ENCODE results near the gene HDGFL2. TPM values are rescaled to one million over a fixed set of nuclear protein-coding genes. Genes with fewer than 3 reads are reported as not detected.
"Not testable (repeated sequence)": the region's sequence is repeated elsewhere in the genome, so short reads cannot be mapped to it uniquely, and the experiment has no call there.

The HDGFL2 gene
- polyA plus RNA-seq, 1 donor from 2014 or later, result 31.9 TPM

GRCh38 chr19:4534836-4535658 is 63.0 kb downstream of the HDGFL2 start, which contains the start of gene PLIN5:
PLIN5 (minus strand) TSS chr19:4535224; CDS start chr19:4534074, 1,150 bp downstream.
- H3K9me3 Mint-ChIP-seq, result peaks cover 0 to under 1% (median 0%) of the 10 kb centered on the region in 3 donors
- H3K4me1 Mint-ChIP-seq, result peaks cover 4 to 12% (median 7%) of the 10 kb centered on the region in 3 donors
- peaks cover 18% of the 10 kb centered on the region for H3K27me3 Mint-ChIP-seq
- no peak within 1 kb of the TSS for H3K27ac Mint-ChIP-seq
- H3K36me3 Mint-ChIP-seq, result no peaks in the 10 kb centered on the region
- peak within 1 kb of the TSS in 2 of 4 donors; percentile 57 to 72 for H3K4me3 Mint-ChIP-seq

GRCh38 chr19:4536798-4537197 is 64.7 kb downstream of the HDGFL2 start:
- H3K27me3 Mint-ChIP-seq, result peaks cover 18% of the 10 kb centered on the region
- no peak overlapping the region for H3K27ac Mint-ChIP-seq
- peaks cover 0 to 2% (median 0%) of the 10 kb centered on the region in 3 donors for H3K9me3 Mint-ChIP-seq
- no peaks in the 10 kb centered on the region for H3K36me3 Mint-ChIP-seq
- peaks cover 7 to 17% (median 15%) of the 10 kb centered on the region in 3 donors for H3K4me1 Mint-ChIP-seq
- no peak overlapping the region for H3K4me3 Mint-ChIP-seq

- Mint-ChIP-seq H3K4me1 (peaks cover 7 to 17% (median 15%) of the 10 kb centered on the region in 3 donors), H3K9me3 (peaks cover 0 to 2% (median 0%) of the 10 kb centered on the region in 3 donors), H3K36me3 (no peaks in the 10 kb centered on the region), H3K27ac (no peak overlapping the region), H3K27me3 (peaks cover 18% of the 10 kb centered on the region), H3K4me3 (no peak overlapping the region)
These were observed 66.0 kb downstream of the HDGFL2 start for GRCh38 chr19:4537953-4538600.

- Mint-ChIP-seq H3K36me3 (no peaks in the 10 kb centered on the region), H3K27me3 (peaks cover 16% of the 10 kb centered on the region), H3K4me3 (no peak overlapping the region), H3K9me3 (peaks cover 0 to 2% (median 0%) of the 10 kb centered on the region in 3 donors), H3K27ac (no peak overlapping the region), H3K4me1 (peaks cover 7 to 14% (median 11%) of the 10 kb centered on the region in 3 donors)
These were observed 66.5 kb downstream of the HDGFL2 start for GRCh38 chr19:4538601-4538954.

- H3K27ac Mint-ChIP-seq, result no peak overlapping the region
- no peak overlapping the region for H3K4me3 Mint-ChIP-seq
- H3K4me1 Mint-ChIP-seq, result peaks cover 7 to 14% (median 11%) of the 10 kb centered on the region in 3 donors
- peaks cover 15% of the 10 kb centered on the region for H3K27me3 Mint-ChIP-seq
- H3K36me3 Mint-ChIP-seq, result no peaks in the 10 kb centered on the region
- peaks cover 0 to 2% (median 0%) of the 10 kb centered on the region in 3 donors for H3K9me3 Mint-ChIP-seq
These were observed 67.1 kb downstream of the HDGFL2 start for GRCh38 chr19:4539169-4539692.

GRCh38 chr19:4539693-4540581 is 67.8 kb downstream of the HDGFL2 start, which contains the start of gene LRG1:
LRG1 (minus strand) TSS chr19:4540036; CDS start chr19:4540013, 23 bp downstream.
- peak within 1 kb of the TSS in 3 of 4 donors; percentile 60 to 89 (median 69) for H3K4me3 Mint-ChIP-seq
- peaks cover 15% of the 10 kb centered on the region for H3K27me3 Mint-ChIP-seq
- peaks cover 6 to 13% (median 11%) of the 10 kb centered on the region in 3 donors for H3K4me1 Mint-ChIP-seq
- H3K27ac Mint-ChIP-seq, result peak within 1 kb of the TSS in 1 of 3 donors; percentile 13
- H3K36me3 Mint-ChIP-seq, result no peaks in the 10 kb centered on the region
- peaks cover 0 to 2% (median 0%) of the 10 kb centered on the region in 3 donors for H3K9me3 Mint-ChIP-seq

- peaks cover 6 to 11% (median 9%) of the 10 kb centered on the region in 3 donors for H3K4me1 Mint-ChIP-seq
- H3K36me3 Mint-ChIP-seq, result no peaks in the 10 kb centered on the region
- no peak overlapping the region for H3K4me3 Mint-ChIP-seq
- peaks cover 12% of the 10 kb centered on the region for H3K27me3 Mint-ChIP-seq
- H3K9me3 Mint-ChIP-seq, result peaks cover 0 to 2% (median 0%) of the 10 kb centered on the region in 3 donors
- no peak overlapping the region for H3K27ac Mint-ChIP-seq
These were observed 69.2 kb downstream of the HDGFL2 start for GRCh38 chr19:4541114-4541805.

GRCh38 chr19:4541806-4542145 is 69.7 kb downstream of the HDGFL2 start:
- not testable (repeated sequence) for H3K27me3 Mint-ChIP-seq, H3K27ac Mint-ChIP-seq
- H3K4me1 Mint-ChIP-seq, result peaks cover 6 to 11% (median 9%) of the 10 kb centered on the region in 3 donors

GRCh38 chr19:4542896-4543841 is 71.1 kb downstream of the HDGFL2 start:
- H3K36me3 Mint-ChIP-seq, result no peaks in the 10 kb centered on the region
- H3K4me3 Mint-ChIP-seq, result no peak overlapping the region
- H3K9me3 Mint-ChIP-seq, result peaks cover 0 to 2% (median 0%) of the 10 kb centered on the region in 3 donors
- peaks cover 6 to 11% (median 9%) of the 10 kb centered on the region in 3 donors for H3K4me1 Mint-ChIP-seq
- peaks cover 3% of the 10 kb centered on the region for H3K27me3 Mint-ChIP-seq
- H3K27ac Mint-ChIP-seq, result no peak overlapping the region

More at GRCh38 chr19:4541806-4542145, 69.7 kb downstream of the HDGFL2 start:
- H3K9me3 Mint-ChIP-seq, H3K36me3 Mint-ChIP-seq, H3K4me3 Mint-ChIP-seq: not testable (repeated sequence)

- peaks cover 6 to 11% (median 9%) of the 10 kb centered on the region in 3 donors for H3K4me1 Mint-ChIP-seq
- peaks cover 3% of the 10 kb centered on the region for H3K27me3 Mint-ChIP-seq
- no peak overlapping the region for H3K4me3 Mint-ChIP-seq
- H3K36me3 Mint-ChIP-seq, result no peaks in the 10 kb centered on the region
- peaks cover 0 to 2% (median 0%) of the 10 kb centered on the region in 3 donors for H3K9me3 Mint-ChIP-seq
- H3K27ac Mint-ChIP-seq, result no peak overlapping the region
These were observed 71.9 kb downstream of the HDGFL2 start for GRCh38 chr19:4543842-4544647.

- Mint-ChIP-seq H3K4me3 (peak overlapping the region in 1 of 4 donors; percentile 25), H3K36me3 (no peaks in the 10 kb centered on the region), H3K27me3 (peaks cover 7% of the 10 kb centered on the region), H3K4me1 (no peaks in the 10 kb centered on the region), H3K27ac (no peak overlapping the region), H3K9me3 (no peaks in the 10 kb centered on the region)
These were observed 75.5 kb downstream of the HDGFL2 start for GRCh38 chr19:4547303-4548237.

- peaks cover 0 to 4% (median 0%) of the 10 kb centered on the region in 3 donors for H3K9me3 Mint-ChIP-seq
- peaks cover 9% of the 10 kb centered on the region for H3K27me3 Mint-ChIP-seq
- no peaks in the 10 kb centered on the region for H3K4me1 Mint-ChIP-seq
- H3K36me3 Mint-ChIP-seq, result no peaks in the 10 kb centered on the region
- no peak overlapping the region for H3K4me3 Mint-ChIP-seq
- H3K27ac Mint-ChIP-seq, result no peak overlapping the region
These were observed 76.1 kb downstream of the HDGFL2 start for GRCh38 chr19:4548238-4548584.

All from IgD-negative memory B cell (primary cell).